ENCODE data around the gene CC2D2A.
"Not testable (repeated sequence)": the region's sequence is repeated elsewhere in the genome, so short reads cannot be mapped to it uniquely, and the experiment has no call there.

CC2D2A gene

DNA sequence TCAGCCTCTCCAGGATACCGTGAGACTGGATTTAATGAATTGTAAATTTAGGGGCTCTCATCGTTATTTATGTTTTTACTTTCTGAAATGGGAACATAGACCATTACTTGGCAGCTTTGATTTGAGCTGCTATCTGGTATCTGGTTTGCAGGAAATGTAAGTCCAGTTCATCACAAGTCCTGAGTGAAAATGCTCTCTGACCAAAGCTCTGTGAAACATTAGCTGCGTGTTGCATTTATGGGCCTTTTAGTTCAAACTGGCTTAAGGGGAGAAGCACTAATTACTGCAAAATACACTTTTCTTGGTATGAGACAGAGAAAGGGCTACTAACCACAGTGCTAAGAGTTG is 420 bp downstream of the CC2D2A start:
- no peak for DNase-seq

DNA sequence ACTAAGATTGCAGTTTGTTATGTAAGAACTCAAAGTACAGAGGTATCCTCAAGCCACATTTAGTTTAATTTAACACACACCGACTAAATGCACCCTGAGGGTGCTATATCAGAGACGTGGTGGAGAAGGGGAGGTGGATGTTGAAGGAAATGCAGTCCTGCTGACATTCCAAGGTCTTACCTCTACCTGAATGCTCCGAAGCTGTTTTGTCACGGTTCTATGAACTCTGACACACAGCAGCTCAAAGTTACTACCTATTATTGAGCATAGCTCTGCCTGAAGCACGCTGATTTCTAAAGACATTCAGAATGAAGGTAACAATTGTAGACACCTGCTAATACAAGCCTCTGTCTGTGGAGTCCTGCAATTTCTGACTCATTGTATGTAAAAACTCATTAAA is 6.7 kb downstream of the CC2D2A start:
- DNase-seq = no peak

DNA sequence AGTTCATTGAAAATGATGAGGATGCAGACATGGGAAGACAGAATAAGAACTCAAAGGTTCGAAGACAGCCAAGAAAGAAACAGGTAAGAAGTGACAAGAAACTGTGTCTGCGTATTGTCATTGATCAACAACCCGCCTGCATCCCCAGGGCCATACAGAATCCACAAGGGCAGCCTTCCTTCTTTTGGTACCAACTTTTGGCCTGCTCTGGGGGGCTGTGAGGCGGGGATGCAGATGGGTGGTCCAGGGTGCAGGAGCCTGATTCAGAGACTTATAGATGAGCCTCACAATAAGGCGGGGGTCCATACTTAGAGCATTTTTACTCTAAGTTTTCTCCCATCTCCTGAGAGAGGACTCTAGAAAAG is 9.0 kb downstream of the CC2D2A start:
- no peak for DNase-seq

GRCh38 chr4:15479089-15479912 is 9.6 kb downstream of the CC2D2A start:
- no peak for DNase-seq

DNA sequence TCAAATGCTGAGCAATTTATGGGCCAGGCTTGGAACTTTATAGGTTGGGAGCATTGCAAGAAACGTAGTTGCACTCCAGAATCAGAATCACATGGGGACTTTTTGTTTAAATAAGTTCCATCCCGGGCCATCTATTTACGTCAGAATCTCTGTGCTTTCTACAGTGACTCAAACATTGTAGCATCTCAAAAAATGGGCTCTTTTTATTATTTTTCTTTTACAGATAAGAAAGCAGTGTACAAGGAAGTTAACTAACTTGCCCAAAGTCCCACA is 10.2 kb downstream of the CC2D2A start:
- no peak for DNase-seq

DNA sequence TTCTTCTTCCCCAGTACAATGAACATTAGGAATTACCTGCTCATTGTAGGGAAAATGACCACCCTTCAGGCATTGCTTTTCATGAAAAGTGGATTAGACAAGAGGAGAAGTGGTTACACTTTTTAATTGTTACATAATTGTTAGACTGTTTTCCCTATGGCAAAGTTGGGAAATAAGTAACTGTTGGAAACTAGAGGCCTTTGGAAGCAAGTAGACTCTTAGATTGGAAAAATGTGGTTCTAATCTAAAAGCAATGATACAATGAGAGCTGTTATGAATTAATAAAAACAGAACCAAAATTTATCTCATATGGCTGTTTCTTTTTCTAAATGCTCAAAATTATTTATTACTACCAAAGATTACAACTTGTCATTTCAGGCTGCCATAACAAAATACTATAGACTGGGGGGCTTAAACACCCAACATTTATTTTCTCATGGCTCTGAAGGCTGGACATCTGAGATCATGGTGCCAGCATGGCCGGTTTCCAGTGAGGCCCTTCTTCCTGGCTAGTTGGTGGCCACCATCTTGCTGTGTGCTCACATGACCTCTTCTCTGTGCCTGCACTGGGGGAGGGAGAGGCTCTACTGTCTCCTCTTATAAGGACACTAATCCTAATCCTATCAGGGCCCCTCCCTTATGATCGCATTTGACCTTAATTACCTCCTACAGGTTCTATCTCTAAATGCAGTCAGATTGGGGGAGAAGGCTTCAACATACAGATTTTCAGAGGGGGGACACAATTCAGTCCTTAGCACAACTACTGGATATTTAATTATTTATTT is 12.5 kb downstream of the CC2D2A start:
- DNase-seq = no peak

GRCh38 chr4:15482842-15483241 is 13.2 kb downstream of the CC2D2A start:
- DNase-seq = no peak

DNA sequence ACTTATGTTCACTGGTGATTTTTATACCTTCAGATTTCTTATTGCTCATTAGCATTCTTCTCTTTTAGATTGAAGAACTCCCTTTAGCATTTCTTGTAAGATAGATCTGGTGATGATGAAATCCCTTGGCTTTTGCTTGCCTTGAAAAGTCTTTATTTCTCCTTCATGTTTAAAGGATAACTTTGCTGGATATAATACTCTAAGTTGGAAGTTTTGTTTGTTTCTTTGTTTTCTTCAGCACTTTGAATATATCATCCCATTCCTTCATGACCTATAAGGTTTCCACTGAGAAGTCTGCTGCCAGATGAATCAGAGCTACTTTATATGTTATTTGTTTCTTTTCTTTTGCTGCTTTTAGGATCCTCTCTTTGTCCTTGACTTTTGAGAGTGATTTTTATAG is 18.5 kb downstream of the CC2D2A start:
- DNase-seq = no peak

GRCh38 chr4:15488658-15489470 is 19.2 kb downstream of the CC2D2A start:
- DNase-seq = no peak

DNA sequence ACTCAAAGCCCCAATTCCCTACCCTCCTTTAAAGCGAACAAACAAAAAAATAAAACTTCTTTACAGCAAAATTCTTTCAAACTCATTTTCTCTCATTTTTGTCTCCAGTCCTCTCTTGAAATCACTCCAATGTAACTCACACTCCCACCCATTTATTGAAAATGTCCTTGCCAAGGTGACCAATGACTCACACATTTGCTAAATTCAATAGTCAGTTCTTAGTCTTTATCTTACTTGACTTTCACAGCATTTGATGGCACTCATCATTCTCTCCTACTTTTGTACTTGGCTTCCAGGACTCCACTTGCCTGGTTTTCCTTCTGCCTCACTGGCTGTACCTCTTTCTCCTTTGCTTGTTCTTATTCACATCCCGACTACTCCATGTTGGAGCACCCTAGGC is 19.9 kb downstream of the CC2D2A start:
- no peak for DNase-seq

DNA sequence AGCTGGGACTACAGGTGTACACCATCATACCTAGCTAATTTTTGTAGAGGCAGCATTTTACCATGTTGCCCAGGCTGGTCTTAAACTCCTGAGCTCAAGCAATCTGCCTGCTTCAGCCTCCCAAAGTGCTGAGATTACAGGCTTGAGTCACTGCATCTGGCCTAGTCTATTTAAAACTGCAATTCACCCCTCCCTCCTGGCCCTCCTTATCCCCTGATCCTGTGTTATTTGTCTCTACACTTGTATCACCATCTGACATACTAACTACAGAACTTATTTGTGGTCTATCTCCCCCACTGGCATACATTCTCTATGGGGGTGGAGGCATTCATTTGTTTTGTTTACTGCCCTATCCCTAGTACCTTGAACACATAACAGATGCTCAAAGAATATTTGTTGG is 23.7 kb downstream of the CC2D2A start:
- DNase-seq = no peak

GRCh38 chr4:15495621-15496020 is 25.9 kb downstream of the CC2D2A start:
- no peak for DNase-seq

DNA sequence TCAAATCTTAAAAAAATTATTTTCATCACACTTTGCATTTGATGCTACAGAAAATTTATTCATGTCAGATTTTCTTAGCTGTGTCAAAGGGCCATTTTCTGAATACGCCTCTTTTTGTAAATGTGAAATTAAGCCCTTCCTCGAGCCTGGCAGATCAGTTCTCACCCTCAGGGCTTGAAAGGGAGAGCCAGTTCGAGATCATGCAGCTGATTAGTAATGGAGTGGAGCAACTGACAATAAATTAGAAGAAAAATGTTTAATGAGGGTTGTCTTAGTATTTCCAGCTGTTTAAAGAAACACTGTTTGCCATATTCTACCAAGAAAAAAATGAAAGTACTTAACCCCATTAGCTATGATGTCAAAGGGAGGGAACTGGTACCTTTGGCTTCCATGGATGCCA is 28.7 kb downstream of the CC2D2A start:
- DNase-seq = no peak

DNA sequence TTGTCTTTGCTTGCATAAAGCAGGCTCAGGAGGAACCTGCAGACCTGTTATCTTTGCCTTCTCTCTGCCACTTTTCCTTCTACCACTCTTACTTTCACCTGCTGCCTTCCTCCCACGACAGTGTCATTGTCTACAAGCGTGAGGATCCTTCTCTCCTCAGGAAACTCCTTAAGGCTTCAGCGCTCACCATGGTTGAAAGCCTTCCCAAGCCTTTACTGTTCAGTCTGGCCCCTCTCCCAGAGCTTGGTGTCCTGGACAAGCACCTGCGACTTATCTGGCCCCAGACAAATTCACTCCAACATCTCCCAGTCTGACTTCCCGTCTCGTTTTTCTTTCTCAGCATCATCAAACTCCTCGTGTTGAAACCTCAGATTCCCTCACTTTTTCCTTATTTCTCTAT is 31.0 kb downstream of the CC2D2A start:
- DNase-seq = no peak

GRCh38 chr4:15501941-15502340 is 32.3 kb downstream of the CC2D2A start:
- no peak for DNase-seq

- no peak for DNase-seq
These were observed 32.7 kb downstream of the CC2D2A start for GRCh38 chr4:15502384-15502783.

DNA sequence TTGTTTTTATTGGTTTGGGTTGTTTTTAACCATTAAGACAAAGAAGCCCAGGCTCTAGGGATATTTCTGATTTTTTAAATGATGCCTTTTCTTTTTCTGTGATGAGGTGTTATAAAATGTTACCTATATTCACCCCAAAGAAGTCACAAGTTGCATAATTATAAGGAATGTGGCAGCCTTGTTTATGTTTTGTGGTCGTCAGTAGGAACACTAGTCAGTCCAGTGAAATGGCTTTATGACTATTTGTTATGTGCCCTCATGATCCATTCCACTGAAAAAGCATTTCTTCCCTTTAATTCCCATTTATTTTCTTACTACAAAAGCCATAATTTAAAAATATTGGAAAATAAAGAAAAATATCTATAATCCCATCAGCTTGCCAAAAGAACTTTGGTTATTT is 34.4 kb downstream of the CC2D2A start:
- DNase-seq = no peak

DNA sequence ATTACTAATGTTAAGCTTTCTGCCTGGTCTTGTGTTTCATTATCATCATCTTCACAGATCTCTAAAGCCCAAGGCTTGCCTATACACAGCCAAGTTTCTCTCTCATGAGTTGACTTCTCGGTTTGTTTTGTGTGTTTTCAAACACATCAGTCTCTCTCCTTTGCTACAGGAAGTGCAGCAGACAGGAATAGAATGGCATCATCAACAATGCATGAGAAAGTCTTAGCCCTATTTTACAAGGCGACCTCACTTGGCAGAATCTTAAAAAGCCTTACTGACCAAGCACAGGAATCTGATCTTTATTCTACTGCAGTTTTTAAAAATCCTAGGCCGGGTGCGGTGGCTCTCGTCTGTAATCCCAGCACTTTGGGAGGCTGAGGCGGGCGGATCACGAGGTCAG is 36.8 kb downstream of the CC2D2A start:
- DNase-seq = no peak

GRCh38 chr4:15507679-15508078 is 38.0 kb downstream of the CC2D2A start:
- no peak for DNase-seq

DNA sequence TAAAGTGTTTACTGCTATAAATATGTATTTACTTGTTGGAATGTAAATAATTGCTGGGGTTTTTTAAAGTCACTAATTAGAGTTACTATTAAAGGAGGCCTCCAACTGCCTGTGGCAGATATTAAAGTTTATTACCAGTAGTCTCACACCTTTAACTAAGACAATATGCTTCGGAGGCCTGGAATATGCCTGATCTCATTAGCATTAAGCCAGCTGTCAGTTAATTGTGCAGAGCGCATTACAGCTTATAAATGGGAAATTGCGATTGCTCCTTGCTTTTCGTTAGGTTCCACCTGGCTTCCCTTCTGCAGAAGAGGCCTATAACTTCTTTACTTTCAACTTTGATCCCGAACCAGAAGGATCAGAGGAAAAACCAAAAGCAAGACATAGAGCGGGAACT is 41.3 kb downstream of the CC2D2A start:
- DNase-seq = no peak

DNA sequence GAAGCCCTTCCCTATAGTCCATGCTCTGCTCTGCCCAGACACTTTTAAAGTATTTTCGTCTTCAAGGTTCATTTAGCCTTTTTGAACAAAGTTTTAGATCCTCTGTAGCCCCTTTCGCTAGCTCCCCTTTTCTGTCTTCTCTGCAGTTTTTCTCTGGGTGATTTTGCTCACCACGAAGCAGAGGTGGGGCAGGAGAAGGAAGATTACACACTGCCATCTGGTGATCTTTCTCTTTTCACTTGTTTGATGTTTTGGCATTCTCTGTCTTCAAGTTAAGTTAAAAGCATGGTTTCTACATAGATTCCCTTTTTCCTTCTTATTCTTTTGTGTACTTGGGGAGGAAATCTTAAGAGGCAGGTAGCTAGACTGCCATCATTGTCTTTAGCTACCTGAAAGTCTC is 43.9 kb downstream of the CC2D2A start:
- DNase-seq = no peak

DNA sequence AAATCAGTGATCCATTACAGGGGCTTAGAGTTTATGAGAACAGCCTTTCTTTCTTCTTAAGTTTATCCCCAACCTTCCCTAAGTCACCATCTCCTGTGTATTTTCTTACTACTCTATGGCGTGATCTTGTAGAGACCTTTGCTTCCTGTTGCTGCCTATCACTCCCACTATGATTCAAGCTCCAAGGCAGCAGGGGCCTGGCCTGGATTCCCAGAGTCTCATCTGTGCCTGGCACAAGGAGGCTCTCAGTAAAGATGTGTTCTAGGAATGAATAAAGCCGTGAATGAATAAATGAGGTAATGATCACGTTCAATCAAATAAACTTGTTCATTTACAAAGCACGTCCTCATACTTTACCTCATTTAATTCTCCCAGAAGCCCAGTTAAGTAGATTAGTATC is 45.4 kb downstream of the CC2D2A start:
- DNase-seq = no peak

DNA sequence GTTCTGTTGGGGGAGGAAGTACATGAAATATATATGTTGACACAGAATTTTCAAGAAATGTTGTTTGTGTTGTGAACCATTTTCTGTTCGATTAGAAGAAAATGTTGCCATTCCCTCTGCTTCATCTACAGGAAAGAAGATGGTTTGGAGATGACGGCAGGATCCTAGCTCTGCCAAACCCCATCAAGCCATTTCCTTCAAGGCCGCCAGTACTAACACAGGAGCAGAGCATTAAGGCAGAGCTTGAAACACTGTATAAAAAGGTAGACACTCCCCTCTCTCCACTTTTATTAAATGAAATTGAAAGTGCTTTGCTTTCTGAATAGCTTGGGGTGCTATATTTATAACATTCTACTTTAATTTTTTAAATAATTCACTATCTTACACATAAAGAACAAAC is 46.8 kb downstream of the CC2D2A start:
- DNase-seq = no peak

GRCh38 chr4:15517681-15518080 is 48.0 kb downstream of the CC2D2A start:
- DNase-seq = not testable (repeated sequence)

Measured in T-helper 9 cell (primary cell).